HG02981 (cell line): ENCODE measurements around the gene NEFH.

Experiments used
- ATAC-seq: cut with Tn5 transposase; IDR thresholded peaks from one replicate; pipeline ENCODE4 v1.9.1; 2021; ENCODE audit warnings: mild to moderate bottlenecking, moderate library complexity; ENCODE audit not compliant: unreplicated experiment

The NEFH gene

DNA sequence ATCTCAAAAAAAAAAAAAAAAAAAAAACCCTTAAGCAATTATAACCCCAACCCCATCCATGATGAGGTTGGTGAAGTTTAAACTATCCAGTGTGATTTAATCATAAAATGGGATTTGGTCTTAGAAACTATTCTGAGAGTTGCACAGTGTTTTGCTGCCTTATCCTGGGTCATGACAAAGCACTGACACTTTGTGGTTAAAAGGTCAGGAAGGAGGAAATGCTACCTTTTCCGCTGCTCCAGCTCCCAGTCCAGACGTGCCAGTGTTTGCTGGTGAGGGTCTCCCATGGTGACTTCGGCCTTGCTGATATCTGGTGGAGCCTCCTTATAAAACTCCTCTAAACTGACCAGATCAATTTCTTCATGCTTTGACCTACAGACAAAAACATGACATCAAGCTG is 59.1 kb downstream of the NEFH start:
- ATAC-seq = no peak
